Measurements from ENCODE around the gene BAIAP2L1. TPM values are rescaled to one million over a fixed set of nuclear protein-coding genes. Genes with fewer than 3 reads are reported as not detected.

The BAIAP2L1 gene
- polyA plus RNA-seq, 1 donor (not counting 4 experiments of a cell fraction or from before 2014, with no cell fraction given) = 41.7 TPM

GRCh38 chr7:98280296-98280695 is 120.6 kb downstream of the BAIAP2L1 start:
- Histone ChIP-seq H2AFZ (ENCODE audit: control insufficient read depth, low read length) (no peak overlapping the region), H3K9ac (ENCODE audit: control insufficient read depth, extremely low read depth, insufficient read depth, low read length) (peak overlapping the region; percentile 61)

GRCh38 chr7:98278936-98279335 is 122.0 kb downstream of the BAIAP2L1 start:
- Histone ChIP-seq H3K4me1 (ENCODE audit: control insufficient read depth, extremely low read depth, insufficient read depth, low read length) (peaks cover 10% of the 10 kb centered on the region), H3K4me2 (ENCODE audit: control insufficient read depth, extremely low read depth, insufficient read depth, low read depth, low read length) (no peak overlapping the region), H3K4me3 (ENCODE audit: control insufficient read depth in 2 of 3, extremely low read depth in 1 of 3, insufficient read depth in 2 of 3, low read depth in 1 of 3, low read length in 3 of 3) (no peak overlapping the region), H3K9me3 (ENCODE audit: control insufficient read depth, low read depth, low read length) (no peaks in the 10 kb centered on the region), H3K27ac (ENCODE audit: control insufficient read depth, insufficient read depth, low read length) (no peak overlapping the region), H2AFZ (ENCODE audit: control insufficient read depth, low read length) (no peak overlapping the region), H3K79me2 (ENCODE audit: control insufficient read depth, insufficient read depth, low read length) (peaks cover 18% of the 10 kb centered on the region), H4K20me1 (ENCODE audit: control insufficient read depth, extremely low read depth, insufficient read depth, low read length) (no peaks in the 10 kb centered on the region), H3K9ac (ENCODE audit: control insufficient read depth, extremely low read depth, insufficient read depth, low read length) (no peak overlapping the region), H3K27me3 (ENCODE audit: control insufficient read depth, extremely low read depth, insufficient read depth, low read length) (no peaks in the 10 kb centered on the region), H3K9me1 (ENCODE audit: control insufficient read depth, extremely low read depth, insufficient read depth, low read length) (no peaks in the 10 kb centered on the region), H3K36me3 (ENCODE audit: control insufficient read depth in 2 of 2, extremely low read depth in 1 of 2, insufficient read depth in 2 of 2, low read length in 2 of 2) (peaks cover 4 to 8% of the 10 kb centered on the region in 2 experiments)
- dilution Hi-C loops (cut with MboI; ENCODE audit: extremely low pct_ligation_motif_present, low sequenced_read_pairs) = no loop called here
- TF ChIP-seq EZH2 (IDR thresholded peaks at IDR 0.05; ENCODE audit: low read length) (no peak), CTCF (optimal IDR thresholded peaks at IDR 0.05 in 1 of 3, IDR thresholded peaks at IDR 0.05 in 1 of 3, conservative IDR thresholded peaks at IDR 0.05 in 1 of 3; ENCODE audit: extremely low read depth in 1 of 3, insufficient read depth in 2 of 3, low read length in 3 of 3) (no peak)
- no peak for DNase-seq (ENCODE audit: low read depth, low spot score)
- FAIRE-seq = no peak

More at GRCh38 chr7:98280296-98280695, 120.6 kb downstream of the BAIAP2L1 start:
- no peaks in the 10 kb centered on the region for H3K27me3 ChIP-seq (ENCODE audit: control insufficient read depth, extremely low read depth, insufficient read depth, low read length)
- H3K4me1 ChIP-seq (ENCODE audit: control insufficient read depth, extremely low read depth, insufficient read depth, low read length) = peaks cover 23% of the 10 kb centered on the region
- H3K9me3 ChIP-seq (ENCODE audit: control insufficient read depth, low read depth, low read length) = no peaks in the 10 kb centered on the region
- H3K4me2 ChIP-seq (ENCODE audit: control insufficient read depth, extremely low read depth, insufficient read depth, low read depth, low read length) = peak overlapping the region; percentile 93
- DNase-seq (ENCODE audit: low read depth, low spot score) (no peak), FAIRE-seq (no peak)
- H3K79me2 ChIP-seq (ENCODE audit: control insufficient read depth, insufficient read depth, low read length) = peaks cover 28% of the 10 kb centered on the region
- no peaks in the 10 kb centered on the region for H4K20me1 ChIP-seq (ENCODE audit: control insufficient read depth, extremely low read depth, insufficient read depth, low read length)
- H3K36me3 ChIP-seq (ENCODE audit: control insufficient read depth in 2 of 2, extremely low read depth in 1 of 2, insufficient read depth in 2 of 2, low read length in 2 of 2) = peaks cover 4 to 12% of the 10 kb centered on the region in 2 experiments
- peak overlapping the region; percentile 40 for H3K27ac ChIP-seq (ENCODE audit: control insufficient read depth, insufficient read depth, low read length)
- TF ChIP-seq CTCF (optimal IDR thresholded peaks at IDR 0.05 in 1 of 3, IDR thresholded peaks at IDR 0.05 in 1 of 3, conservative IDR thresholded peaks at IDR 0.05 in 1 of 3; ENCODE audit: extremely low read depth in 1 of 3, insufficient read depth in 2 of 3, low read length in 3 of 3) = no peak
- no peak for TF ChIP-seq EZH2 (IDR thresholded peaks at IDR 0.05; ENCODE audit: low read length)
- dilution Hi-C loops (cut with MboI; ENCODE audit: extremely low pct_ligation_motif_present, low sequenced_read_pairs) = no loop called here
- no peak overlapping the region for H3K4me3 ChIP-seq (ENCODE audit: control insufficient read depth in 2 of 3, extremely low read depth in 1 of 3, insufficient read depth in 2 of 3, low read depth in 1 of 3, low read length in 3 of 3)
- H3K9me1 ChIP-seq (ENCODE audit: control insufficient read depth, extremely low read depth, insufficient read depth, low read length) = peaks cover under 1% of the 10 kb centered on the region

Data from keratinocyte (primary cell).